ENCODE measurements around the gene EIF4EBP2. TPM values are rescaled to one million over a fixed set of nuclear protein-coding genes. Genes with fewer than 3 reads are reported as not detected.

Gene EIF4EBP2
- total RNA-seq, 1 experiment from 2014 or later = 93.2 TPM

DNA sequence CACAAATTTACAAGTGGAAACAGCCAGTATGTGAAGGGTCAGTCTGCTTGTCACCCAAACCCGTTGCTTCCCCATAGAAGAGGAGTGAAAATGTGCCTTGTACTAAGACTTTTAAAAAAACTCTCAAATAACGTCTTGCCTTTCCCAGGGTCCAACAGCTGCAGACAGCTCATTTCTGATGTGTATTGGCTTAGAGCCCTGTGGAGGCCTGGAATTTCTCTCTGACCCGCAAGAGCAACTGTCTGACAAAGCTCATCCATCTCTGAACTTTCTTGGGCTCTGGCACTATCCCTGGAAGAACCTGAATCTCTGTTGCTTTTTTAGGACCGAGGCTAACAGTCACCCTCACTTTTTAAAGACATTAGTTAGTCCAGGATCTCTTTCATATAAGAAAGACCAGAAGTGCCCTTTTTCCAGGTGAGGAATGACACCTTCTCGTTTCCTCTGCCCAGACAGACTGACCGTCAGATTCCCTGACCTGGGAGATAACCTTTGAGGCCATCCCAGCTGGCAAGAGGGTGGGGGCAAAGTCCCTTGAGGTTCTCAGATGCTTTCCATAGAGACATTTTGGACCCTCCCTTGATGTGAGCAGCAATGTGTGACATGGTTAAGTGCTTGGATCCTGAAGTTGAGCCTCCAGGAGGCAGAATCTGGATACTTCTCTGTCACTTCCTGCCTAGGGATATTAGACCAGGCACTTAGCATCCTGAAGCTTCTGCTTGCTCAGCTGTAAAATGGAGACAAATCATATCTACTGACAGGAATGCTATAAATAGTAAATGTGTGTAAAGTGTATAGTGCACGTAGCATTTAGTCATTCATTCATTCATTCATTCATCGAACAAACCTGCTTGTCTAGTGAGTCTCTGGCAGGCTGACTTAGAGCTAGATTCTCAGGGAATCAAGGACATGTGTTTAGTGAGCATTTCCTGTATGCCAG, 42.0 kb downstream of the EIF4EBP2 start:
- Histone ChIP-seq H2AK5ac (ENCODE audit: insufficient read length, low read length) (no peak overlapping the region), H3K79me2 (ENCODE audit: insufficient read depth, low read length) (no peaks in the 10 kb centered on the region), H2BK12ac (ENCODE audit: insufficient read length, low read depth, low read length) (no peak overlapping the region), H3K4me2 (ENCODE audit: insufficient read depth, insufficient read length, low read length) (no peak overlapping the region), H2BK120ac (ENCODE audit: low read depth, low read length, poor library complexity, severe bottlenecking) (no peak overlapping the region), H3K4me1 (ENCODE audit: insufficient read depth, low read length) (peaks cover 12% of the 10 kb centered on the region; the same call in 1 of the 2 replicates), H3K18ac (ENCODE audit: insufficient read length, low read depth, low read length) (no peak overlapping the region), H4K20me1 (ENCODE audit: control insufficient read depth, insufficient read depth, insufficient read length) (no peaks in the 10 kb centered on the region), H3K79me1 (ENCODE audit: insufficient read depth, low read depth, low read length, poor library complexity, severe bottlenecking) (no peaks in the 10 kb centered on the region), H3K56ac (ENCODE audit: insufficient read length, low read depth, low read length) (no peak overlapping the region), H3K14ac (ENCODE audit: insufficient read depth, low read length) (no peak overlapping the region), H3K23me2 (ENCODE audit: insufficient read length, low read depth, low read length, poor library complexity, severe bottlenecking) (peaks cover 9% of the 10 kb centered on the region), H3K9ac (ENCODE audit: extremely low read depth, insufficient read length, low read length) (no peak overlapping the region), H2BK20ac (ENCODE audit: low read depth, low read length, poor library complexity, severe bottlenecking) (no peak overlapping the region), H3K27me3 (ENCODE audit: insufficient read depth, low read length) (peaks cover 1% of the 10 kb centered on the region; the same call in 1 of the 2 replicates), H4K8ac (replicated peaks; ENCODE audit: insufficient read length, low read depth, low read length) (no peak overlapping the region), H4K91ac (ENCODE audit: insufficient read length, low read depth, low read length) (no peak overlapping the region), H3K4ac (ENCODE audit: low read depth, low read length) (no peak overlapping the region), H2BK15ac (ENCODE audit: low read depth, low read length) (no peak overlapping the region), H3K27ac (ENCODE audit: insufficient read length, low read depth, low read length) (no peak overlapping the region), H3K9me3 (ENCODE audit: control insufficient read depth, low read depth, low read length) (no peaks in the 10 kb centered on the region), H3T11ph (ENCODE audit: low read length) (no peak overlapping the region), H3K23ac (ENCODE audit: insufficient read length, low read depth, low read length) (no peak overlapping the region), H2AFZ (ENCODE audit: low read length) (no peak overlapping the region), H2BK5ac (ENCODE audit: insufficient read length, low read length) (no peak overlapping the region), H4K5ac (ENCODE audit: insufficient read length, low read depth, low read length) (no peak overlapping the region)
- Mint-ChIP-seq H3K36me3 (ENCODE audit: insufficient read depth in 1 of 3, low read depth in 3 of 3) (no peaks in the 10 kb centered on the region), H3K4me3 (peak overlapping the region in 1 of 2 experiments; percentile 19; a peak in 1 of 5 replicates), H3K9me3 (no peaks in the 10 kb centered on the region; a peak in 1 of 5 replicates), H3K27ac (peak overlapping the region in 1 of 3 experiments; percentile 87; a peak in 2 of 7 replicates), H3K4me1 (peaks cover 35 to 46% of the 10 kb centered on the region in 2 experiments), H3K27me3 (ENCODE audit: low read depth) (peaks cover 50% of the 10 kb centered on the region)
- no CpG with 5 or more reads among the region's 8 CpGs for WGBS (ENCODE audit: extremely low coverage, insufficient read length, low lambda C conversion rate)
- DNase-seq = peak; percentile 55
- no peak for TF ChIP-seq CTCF (conservative IDR thresholded peaks at IDR 0.05)

Data from H9 (cell line).